Muscle of back (tissue), 11 donors: ENCODE measurements around the gene CAMK2D. TPM values are rescaled to one million over a fixed set of nuclear protein-coding genes. Genes with fewer than 3 reads are reported as not detected.
A peak's percentile ranks its signal among the peaks of the same experiment; 100 is the strongest.

Experiments
- DNase-seq, 3 donors: peaks; one replicate each; pipeline versions ENCODE4 v3.0.0 to v3.0.0-alpha.2; 2013
- polyA plus RNA-seq, 10 donors: library from polyadenylated mRNA; unstranded; fragments of 120-200 nt; gene quantifications; one replicate each; pipeline ENCODE4 v1.2.1, GENCODE V29; 2013; ENCODE audit not compliant: insufficient read length in 10 of 10

CAMK2D gene
- polyA plus RNA-seq, 10 donors, result 119 to 227 (median 177) TPM

- DNase-seq, result peak; percentile 74 to 89 (median 76)
Measured at GRCh38 chr4:113574636-113575103, 186.9 kb downstream of the CAMK2D start.

- DNase-seq, result no peak
Measured at GRCh38 chr4:113572620-113573019, 188.9 kb downstream of the CAMK2D start.

- DNase-seq, result no peak
Measured at GRCh38 chr4:113566015-113566795, 195.3 kb downstream of the CAMK2D start.

GRCh38 chr4:113565702-113566012, 195.9 kb downstream of the CAMK2D start:
- no peak for DNase-seq

- DNase-seq, result no peak
Measured at GRCh38 chr4:113564493-113564892, 197.0 kb downstream of the CAMK2D start.

GRCh38 chr4:113563691-113564378, 197.7 kb downstream of the CAMK2D start:
- no peak for DNase-seq

GRCh38 chr4:113561758-113562157, 199.8 kb downstream of the CAMK2D start:
- DNase-seq, result no peak

GRCh38 chr4:113561092-113561491, 200.4 kb downstream of the CAMK2D start:
- no peak for DNase-seq

GRCh38 chr4:113560579-113560978, 201.0 kb downstream of the CAMK2D start:
- DNase-seq, result peak in 1 of 3 donors; percentile 22

- DNase-seq, result no peak
Measured at GRCh38 chr4:113559947-113560346, 201.6 kb downstream of the CAMK2D start.

GRCh38 chr4:113556382-113557134, 205.0 kb downstream of the CAMK2D start:
- DNase-seq, result no peak

- no peak for DNase-seq
Measured at GRCh38 chr4:113555868-113556267, 205.7 kb downstream of the CAMK2D start.

GRCh38 chr4:113553082-113553481, 208.5 kb downstream of the CAMK2D start:
- DNase-seq, result no peak

- DNase-seq, result no peak
Measured at GRCh38 chr4:113550510-113550909, 211.0 kb downstream of the CAMK2D start.

GRCh38 chr4:113548303-113548702, 213.2 kb downstream of the CAMK2D start:
- DNase-seq, result no peak

GRCh38 chr4:113547487-113548042, 214.0 kb downstream of the CAMK2D start:
- DNase-seq, result peak; percentile 80 to 92 (median 87)

GRCh38 chr4:113541933-113542332, 219.6 kb downstream of the CAMK2D start:
- DNase-seq, result no peak

- DNase-seq, result peak; percentile 49 to 77 (median 72)
Measured at GRCh38 chr4:113540859-113541258, 220.7 kb downstream of the CAMK2D start.

- peak in 1 of 3 donors; percentile 46 for DNase-seq
Measured at GRCh38 chr4:113539408-113539807, 222.1 kb downstream of the CAMK2D start.

- peak; percentile 64 to 88 (median 77) for DNase-seq
Measured at GRCh38 chr4:113537628-113538027, 223.9 kb downstream of the CAMK2D start.

- DNase-seq, result peak in 1 of 3 donors; percentile 30
Measured at GRCh38 chr4:113537203-113537602, 224.3 kb downstream of the CAMK2D start.

GRCh38 chr4:113534711-113535110, 226.8 kb downstream of the CAMK2D start:
- peak in 2 of 3 donors; percentile 32 to 63 for DNase-seq
